Liver (tissue), 9 donors: Measurements from ENCODE around the gene SRGAP1. TPM values are rescaled to one million over a fixed set of nuclear protein-coding genes. Genes with fewer than 3 reads are reported as not detected.

ENCODE experiments used
- DNase-seq: peaks from one replicate; pipeline ENCODE4 v3.0.0-alpha.2; 2017; ENCODE audit warnings: low spot score
- H3K27ac ChIP-seq, 2 donors: one replicate each; pipeline ENCODE4 v1.7.0; 2013; ENCODE audit warnings: inconsistent platforms in 2 of 2, low read length in 2 of 2, control low read depth in 1 of 2, low read depth in 1 of 2, mild to moderate bottlenecking in 1 of 2
- H3K27me3 ChIP-seq, 4 donors: one replicate each; pipeline versions ENCODE4 v1.6.1 to v1.7.0; 2013; ENCODE audit warnings: low read length in 3 of 4, inconsistent platforms in 1 of 4, mild to moderate bottlenecking in 1 of 4, moderate library complexity in 1 of 4; ENCODE audit not compliant: control insufficient read depth in 4 of 4, insufficient read depth in 4 of 4
- H3K36me3 ChIP-seq, 4 donors: one replicate each; pipeline versions ENCODE4 v1.6.1 to v1.7.0; 2013; ENCODE audit warnings: low read length in 3 of 4, mild to moderate bottlenecking in 3 of 4, low read depth in 1 of 4, moderate library complexity in 1 of 4; ENCODE audit not compliant: control insufficient read depth in 4 of 4, insufficient read depth in 3 of 4
- H3K4me1 ChIP-seq, 4 donors: one replicate each; pipeline versions ENCODE4 v1.6.1 to v1.7.0; 2013; ENCODE audit warnings: low read length in 3 of 4, mild to moderate bottlenecking in 3 of 4, moderate library complexity in 1 of 4; ENCODE audit not compliant: control insufficient read depth in 4 of 4, insufficient read depth in 4 of 4
- H3K4me3 ChIP-seq, 3 donors: one replicate each; pipeline versions ENCODE4 v1.6.1 to v1.7.0; 2013; ENCODE audit warnings: low read length in 3 of 3, control low read depth in 1 of 3, low read depth in 1 of 3, mild to moderate bottlenecking in 1 of 3
- H3K9ac ChIP-seq, 2 donors: one replicate each; pipeline ENCODE4 v1.7.0; 2013; ENCODE audit warnings: low read length in 2 of 2, mild to moderate bottlenecking in 2 of 2, moderate library complexity in 2 of 2, control low read depth in 1 of 2, low read depth in 1 of 2
- H3K9me3 ChIP-seq, 4 donors: one replicate each; pipeline versions ENCODE4 v1.6.1 to v1.7.0; 2013; ENCODE audit warnings: low read length in 3 of 4; ENCODE audit not compliant: control insufficient read depth in 4 of 4
- EGR1 ChIP-seq, 2 donors: IDR thresholded peaks; 2 replicates each; pipeline ENCODE4 v1.6.1; 2016 to 2018; ENCODE audit warnings: antibody characterized with exemption in 2 of 2, low read depth in 2 of 2
- FOXA1 ChIP-seq: IDR thresholded peaks from 2 replicates; pipeline ENCODE4 v1.6.1; 2016; ENCODE audit warnings: antibody characterized with exemption
- FOXA2 ChIP-seq: IDR thresholded peaks from 2 replicates; pipeline ENCODE4 v1.6.1; 2016; ENCODE audit warnings: antibody characterized with exemption
- GABPA ChIP-seq, 2 donors: IDR thresholded peaks in 1 of 2; conservative IDR thresholded peaks in 1 of 2; 2 replicates each; pipeline ENCODE4 v1.6.1; 2016; ENCODE audit warnings: antibody characterized with exemption in 2 of 2, mild to moderate bottlenecking in 1 of 2, moderate library complexity in 1 of 2
- HNF4A ChIP-seq, 2 donors: conservative IDR thresholded peaks; 2 replicates each; pipeline ENCODE4 v1.6.1; 2016; ENCODE audit warnings: antibody characterized with exemption in 2 of 2, mild to moderate bottlenecking in 2 of 2
- HNF4G ChIP-seq: IDR thresholded peaks from 2 replicates; pipeline ENCODE4 v1.6.1; 2016; ENCODE audit warnings: antibody characterized with exemption
- JUND ChIP-seq, 2 donors: IDR thresholded peaks; 2 replicates each; pipeline ENCODE4 v1.6.1; 2016; ENCODE audit warnings: antibody characterized with exemption in 2 of 2
- NR2F2 ChIP-seq: IDR thresholded peaks from 2 replicates; pipeline ENCODE4 v1.6.1; 2016; ENCODE audit warnings: antibody characterized with exemption
- RAD21 ChIP-seq, 2 donors: IDR thresholded peaks; 2 replicates each; pipeline ENCODE4 v1.6.1; 2016; ENCODE audit warnings: antibody characterized with exemption in 2 of 2, mild to moderate bottlenecking in 2 of 2
- RXRA ChIP-seq, 2 donors: IDR thresholded peaks; 2 replicates each; pipeline ENCODE4 v1.6.1; 2017 to 2018; ENCODE audit warnings: antibody characterized with exemption in 2 of 2, mild to moderate bottlenecking in 1 of 2
- SP1 ChIP-seq: IDR thresholded peaks from 2 replicates; pipeline ENCODE4 v1.6.1; 2018; ENCODE audit warnings: antibody characterized with exemption, mild to moderate bottlenecking
- TAF1 ChIP-seq: conservative IDR thresholded peaks from 2 replicates; pipeline ENCODE4 v1.6.1; 2016; ENCODE audit warnings: antibody characterized with exemption, mild to moderate bottlenecking
- YY1 ChIP-seq: IDR thresholded peaks from 2 replicates; pipeline ENCODE4 v1.6.1; 2016; ENCODE audit warnings: antibody characterized with exemption, mild to moderate bottlenecking
- WGBS: extraction: QIAGEN DNeasy Blood & Tissue Kit; methylation state at CpG from one replicate; pipeline ENCODE4 v1.1.7; 2013; 5-methylcytosine and 5-hydroxymethylcytosine counted together
- polyA plus RNA-seq, 2 donors: library from polyadenylated mRNA; stranded (reverse) in 1 of 2; unstranded in 1 of 2; fragments of 200-250 nt in 1 of 2; fragments of >200 nt in 1 of 2; fragmentation: Nextera tagmentation in 1 of 2; extraction: Ambion mirVana in 1 of 2; gene quantifications; one replicate each; pipeline versions ENCODE4 v1.2.1 to v1.2.3, GENCODE V29; 2013 to 2015
- total RNA-seq, 2 donors: library from RNA; depleted of rRNA; stranded (reverse); fragments of >200 nt; gene quantifications; one replicate each; pipeline ENCODE4 v1.2.3, GENCODE V29; 2014
- TF ChIP-seq, protein P1 (sequence below): IDR thresholded peaks from 2 replicates; pipeline ENCODE4 v1.6.1; 2016; ENCODE audit warnings: antibody characterized with exemption
- TF ChIP-seq, protein P2 (sequence below): IDR thresholded peaks from 2 replicates; pipeline ENCODE4 v1.6.1; 2016; ENCODE audit warnings: antibody characterized with exemption
- TF ChIP-seq, protein P3 (sequence below): fragments of 150-350 bp; IDR thresholded peaks from 2 replicates; pipeline ENCODE4 v1.5.1; 2017; ENCODE audit warnings: improper control_type of control experiment, low read depth, low read length; ENCODE audit not compliant: missing input control
- TF ChIP-seq, protein P4 (sequence below): IDR thresholded peaks from 2 replicates; pipeline ENCODE4 v1.6.1; 2016; ENCODE audit warnings: antibody characterized with exemption, mild to moderate bottlenecking
- TF ChIP-seq, protein P5 (sequence below): IDR thresholded peaks from 2 replicates; pipeline ENCODE4 v1.6.1; 2016; ENCODE audit warnings: antibody characterized with exemption
- donor health status: healthy.
- donor health status: healthy.
- donor health status: healthy.
- donor health status: healthy.
- donor health status: healthy.

SRGAP1 gene
- total and polyA plus RNA-seq, 4 donors = 0.28 to 1.3 (median 0.85) TPM

DNA sequence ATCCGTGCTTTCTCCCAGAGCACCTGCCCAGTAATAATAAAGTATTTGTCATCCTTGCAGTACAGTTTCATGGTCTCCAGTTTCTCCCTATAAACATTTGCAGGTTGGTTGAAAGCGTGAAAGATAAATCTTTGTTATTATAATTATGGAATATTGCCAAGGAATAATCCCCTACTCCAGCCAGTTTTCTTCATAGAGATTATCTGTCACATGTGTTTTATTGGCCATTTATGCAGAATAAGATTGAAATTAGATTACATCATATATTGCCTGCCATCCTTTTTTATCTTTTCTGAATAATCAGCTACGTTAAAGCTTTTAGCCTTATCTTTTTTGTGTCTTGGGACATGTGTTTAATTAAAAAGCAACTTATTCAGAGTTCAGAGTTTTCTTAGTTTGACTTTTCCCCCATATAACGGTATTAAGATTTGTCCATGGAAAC is 209.6 kb downstream of the SRGAP1 start:
- no peaks in the 10 kb centered on the region for H3K4me1 ChIP-seq
- no peak for DNase-seq
- 83% methylated on average over 4 of the region's 4 CpGs for WGBS

More for the DNA sequence above, 209.6 kb downstream of the SRGAP1 start:
- TF ChIP-seq SP1 = no peak
- TF ChIP-seq FOXA2 = no peak
- TF ChIP-seq, protein P1, sequence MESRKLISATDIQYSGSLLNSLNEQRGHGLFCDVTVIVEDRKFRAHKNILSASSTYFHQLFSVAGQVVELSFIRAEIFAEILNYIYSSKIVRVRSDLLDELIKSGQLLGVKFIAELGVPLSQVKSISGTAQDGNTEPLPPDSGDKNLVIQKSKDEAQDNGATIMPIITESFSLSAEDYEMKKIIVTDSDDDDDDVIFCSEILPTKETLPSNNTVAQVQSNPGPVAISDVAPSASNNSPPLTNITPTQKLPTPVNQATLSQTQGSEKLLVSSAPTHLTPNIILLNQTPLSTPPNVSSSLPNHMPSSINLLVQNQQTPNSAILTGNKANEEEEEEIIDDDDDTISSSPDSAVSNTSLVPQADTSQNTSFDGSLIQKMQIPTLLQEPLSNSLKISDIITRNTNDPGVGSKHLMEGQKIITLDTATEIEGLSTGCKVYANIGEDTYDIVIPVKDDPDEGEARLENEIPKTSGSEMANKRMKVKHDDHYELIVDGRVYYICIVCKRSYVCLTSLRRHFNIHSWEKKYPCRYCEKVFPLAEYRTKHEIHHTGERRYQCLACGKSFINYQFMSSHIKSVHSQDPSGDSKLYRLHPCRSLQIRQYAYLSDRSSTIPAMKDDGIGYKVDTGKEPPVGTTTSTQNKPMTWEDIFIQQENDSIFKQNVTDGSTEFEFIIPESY = no peak
- TF ChIP-seq, protein P2, sequence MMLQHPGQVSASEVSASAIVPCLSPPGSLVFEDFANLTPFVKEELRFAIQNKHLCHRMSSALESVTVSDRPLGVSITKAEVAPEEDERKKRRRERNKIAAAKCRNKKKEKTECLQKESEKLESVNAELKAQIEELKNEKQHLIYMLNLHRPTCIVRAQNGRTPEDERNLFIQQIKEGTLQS = no peak
- no peak for TF ChIP-seq RXRA (IDR thresholded peaks at IDR 0.05)
- TF ChIP-seq RAD21 (IDR thresholded peaks at IDR 0.05) = no peak
- no peak for TF ChIP-seq HNF4G
- no peak for TF ChIP-seq GABPA (IDR thresholded peaks at IDR 0.05 in 1 of 2, conservative IDR thresholded peaks at IDR 0.05 in 1 of 2)
- TF ChIP-seq EGR1 (IDR thresholded peaks at IDR 0.05; ENCODE audit: low read depth in 2 of 2) = no peak
- TF ChIP-seq, protein P3, sequence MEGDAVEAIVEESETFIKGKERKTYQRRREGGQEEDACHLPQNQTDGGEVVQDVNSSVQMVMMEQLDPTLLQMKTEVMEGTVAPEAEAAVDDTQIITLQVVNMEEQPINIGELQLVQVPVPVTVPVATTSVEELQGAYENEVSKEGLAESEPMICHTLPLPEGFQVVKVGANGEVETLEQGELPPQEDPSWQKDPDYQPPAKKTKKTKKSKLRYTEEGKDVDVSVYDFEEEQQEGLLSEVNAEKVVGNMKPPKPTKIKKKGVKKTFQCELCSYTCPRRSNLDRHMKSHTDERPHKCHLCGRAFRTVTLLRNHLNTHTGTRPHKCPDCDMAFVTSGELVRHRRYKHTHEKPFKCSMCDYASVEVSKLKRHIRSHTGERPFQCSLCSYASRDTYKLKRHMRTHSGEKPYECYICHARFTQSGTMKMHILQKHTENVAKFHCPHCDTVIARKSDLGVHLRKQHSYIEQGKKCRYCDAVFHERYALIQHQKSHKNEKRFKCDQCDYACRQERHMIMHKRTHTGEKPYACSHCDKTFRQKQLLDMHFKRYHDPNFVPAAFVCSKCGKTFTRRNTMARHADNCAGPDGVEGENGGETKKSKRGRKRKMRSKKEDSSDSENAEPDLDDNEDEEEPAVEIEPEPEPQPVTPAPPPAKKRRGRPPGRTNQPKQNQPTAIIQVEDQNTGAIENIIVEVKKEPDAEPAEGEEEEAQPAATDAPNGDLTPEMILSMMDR = no peak
- no peak for TF ChIP-seq JUND (IDR thresholded peaks at IDR 0.05)
- TF ChIP-seq, protein P4, sequence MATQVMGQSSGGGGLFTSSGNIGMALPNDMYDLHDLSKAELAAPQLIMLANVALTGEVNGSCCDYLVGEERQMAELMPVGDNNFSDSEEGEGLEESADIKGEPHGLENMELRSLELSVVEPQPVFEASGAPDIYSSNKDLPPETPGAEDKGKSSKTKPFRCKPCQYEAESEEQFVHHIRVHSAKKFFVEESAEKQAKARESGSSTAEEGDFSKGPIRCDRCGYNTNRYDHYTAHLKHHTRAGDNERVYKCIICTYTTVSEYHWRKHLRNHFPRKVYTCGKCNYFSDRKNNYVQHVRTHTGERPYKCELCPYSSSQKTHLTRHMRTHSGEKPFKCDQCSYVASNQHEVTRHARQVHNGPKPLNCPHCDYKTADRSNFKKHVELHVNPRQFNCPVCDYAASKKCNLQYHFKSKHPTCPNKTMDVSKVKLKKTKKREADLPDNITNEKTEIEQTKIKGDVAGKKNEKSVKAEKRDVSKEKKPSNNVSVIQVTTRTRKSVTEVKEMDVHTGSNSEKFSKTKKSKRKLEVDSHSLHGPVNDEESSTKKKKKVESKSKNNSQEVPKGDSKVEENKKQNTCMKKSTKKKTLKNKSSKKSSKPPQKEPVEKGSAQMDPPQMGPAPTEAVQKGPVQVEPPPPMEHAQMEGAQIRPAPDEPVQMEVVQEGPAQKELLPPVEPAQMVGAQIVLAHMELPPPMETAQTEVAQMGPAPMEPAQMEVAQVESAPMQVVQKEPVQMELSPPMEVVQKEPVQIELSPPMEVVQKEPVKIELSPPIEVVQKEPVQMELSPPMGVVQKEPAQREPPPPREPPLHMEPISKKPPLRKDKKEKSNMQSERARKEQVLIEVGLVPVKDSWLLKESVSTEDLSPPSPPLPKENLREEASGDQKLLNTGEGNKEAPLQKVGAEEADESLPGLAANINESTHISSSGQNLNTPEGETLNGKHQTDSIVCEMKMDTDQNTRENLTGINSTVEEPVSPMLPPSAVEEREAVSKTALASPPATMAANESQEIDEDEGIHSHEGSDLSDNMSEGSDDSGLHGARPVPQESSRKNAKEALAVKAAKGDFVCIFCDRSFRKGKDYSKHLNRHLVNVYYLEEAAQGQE = no peak
- TF ChIP-seq HNF4A (conservative IDR thresholded peaks at IDR 0.05) = no peak
- no peak for TF ChIP-seq FOXA1
- no peak for TF ChIP-seq NR2F2
- TF ChIP-seq YY1 = no peak
- TF ChIP-seq TAF1 = no peak
- TF ChIP-seq, protein P5, sequence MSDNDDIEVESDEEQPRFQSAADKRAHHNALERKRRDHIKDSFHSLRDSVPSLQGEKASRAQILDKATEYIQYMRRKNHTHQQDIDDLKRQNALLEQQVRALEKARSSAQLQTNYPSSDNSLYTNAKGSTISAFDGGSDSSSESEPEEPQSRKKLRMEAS = no peak
- no peaks in the 10 kb centered on the region for H3K27me3 ChIP-seq
- no peak overlapping the region for H3K4me3 ChIP-seq
- H3K9me3 ChIP-seq = peaks cover 0 to 4% (median under 1%) of the 10 kb centered on the region in 4 donors
- peaks cover 0 to 2% (median 0%) of the 10 kb centered on the region in 4 donors for H3K36me3 ChIP-seq
- H3K27ac ChIP-seq = no peak overlapping the region
- no peak overlapping the region for H3K9ac ChIP-seq
